ENCODE measurements around the gene CIT.
A peak's percentile ranks its signal among the peaks of the same experiment; 100 is the strongest.

Gene CIT

DNA sequence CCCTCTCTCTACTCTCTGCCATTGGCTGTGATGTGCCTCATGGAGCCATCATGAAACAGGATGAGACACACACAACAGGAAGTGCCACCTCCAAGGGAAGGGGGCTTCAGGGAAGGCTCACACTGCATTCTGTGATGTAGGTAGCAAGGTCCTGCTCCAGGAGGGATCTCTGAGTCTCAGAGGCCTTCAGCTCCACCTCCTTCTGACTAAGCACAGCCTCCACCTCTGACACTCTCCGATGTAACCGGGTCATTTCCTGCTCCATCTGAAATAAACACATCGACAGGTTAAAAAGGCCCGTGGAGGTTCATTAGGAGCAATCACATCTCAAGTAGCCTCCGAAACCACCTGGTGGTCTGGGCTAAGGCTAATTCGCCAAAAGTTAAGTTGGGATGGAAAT is 93.3 kb downstream of the CIT start:
- no peak for DNase-seq (ENCODE audit: low read depth in 1 of 2, low spot score in 1 of 2)
- TF ChIP-seq JUND (IDR thresholded peaks at IDR 0.05; ENCODE audit: low read depth) = no peak
- in situ Hi-C loops (cut with HindIII; ENCODE audit: low pct_unique_long_range_greater_than_20kb, low sequenced_read_pairs) = no loop called here

GRCh38 chr12:119781804-119782203 is 95.3 kb downstream of the CIT start:
- no peak for TF ChIP-seq JUND (IDR thresholded peaks at IDR 0.05; ENCODE audit: low read depth)
- in situ Hi-C loops (cut with HindIII; ENCODE audit: low pct_unique_long_range_greater_than_20kb, low sequenced_read_pairs) = no loop called here

DNA sequence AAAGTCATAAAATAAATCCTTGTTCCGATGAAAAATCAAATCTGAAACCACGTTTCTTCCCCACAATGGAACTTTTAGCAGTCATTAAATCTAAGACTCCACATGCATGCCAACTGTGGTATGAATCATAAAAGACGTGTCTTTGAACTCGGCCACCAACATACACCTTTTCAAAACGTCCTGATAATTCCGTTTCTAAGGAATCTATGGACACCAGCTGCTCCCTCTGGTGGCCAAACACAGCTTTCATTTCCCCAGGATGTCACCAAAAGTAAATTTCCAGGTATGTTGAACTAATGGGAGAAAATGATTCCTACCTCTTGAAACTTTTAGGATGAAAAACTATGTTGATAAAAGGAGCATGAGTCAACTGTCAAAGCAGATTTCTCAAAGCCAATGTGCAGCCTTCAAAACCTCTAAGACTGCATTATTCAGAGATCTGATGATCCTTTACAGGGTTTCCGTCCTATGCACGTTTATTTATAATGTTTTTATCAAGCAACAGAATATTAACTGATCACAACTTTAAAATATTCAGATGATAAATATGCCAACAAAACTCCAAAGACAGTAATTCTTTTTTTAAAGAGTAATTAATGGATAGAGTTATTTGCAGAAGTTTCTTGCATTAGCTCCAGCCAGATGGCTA is 96.2 kb downstream of the CIT start:
- DNase-seq (ENCODE audit: low read depth in 1 of 2, low spot score in 1 of 2) = peak; percentile 62 to 68
- in situ Hi-C loops (cut with HindIII; ENCODE audit: low pct_unique_long_range_greater_than_20kb, low sequenced_read_pairs) = no loop called here

More at GRCh38 chr12:119781804-119782203, 95.3 kb downstream of the CIT start:
- no peak for DNase-seq (ENCODE audit: low read depth in 1 of 2, low spot score in 1 of 2)

DNA sequence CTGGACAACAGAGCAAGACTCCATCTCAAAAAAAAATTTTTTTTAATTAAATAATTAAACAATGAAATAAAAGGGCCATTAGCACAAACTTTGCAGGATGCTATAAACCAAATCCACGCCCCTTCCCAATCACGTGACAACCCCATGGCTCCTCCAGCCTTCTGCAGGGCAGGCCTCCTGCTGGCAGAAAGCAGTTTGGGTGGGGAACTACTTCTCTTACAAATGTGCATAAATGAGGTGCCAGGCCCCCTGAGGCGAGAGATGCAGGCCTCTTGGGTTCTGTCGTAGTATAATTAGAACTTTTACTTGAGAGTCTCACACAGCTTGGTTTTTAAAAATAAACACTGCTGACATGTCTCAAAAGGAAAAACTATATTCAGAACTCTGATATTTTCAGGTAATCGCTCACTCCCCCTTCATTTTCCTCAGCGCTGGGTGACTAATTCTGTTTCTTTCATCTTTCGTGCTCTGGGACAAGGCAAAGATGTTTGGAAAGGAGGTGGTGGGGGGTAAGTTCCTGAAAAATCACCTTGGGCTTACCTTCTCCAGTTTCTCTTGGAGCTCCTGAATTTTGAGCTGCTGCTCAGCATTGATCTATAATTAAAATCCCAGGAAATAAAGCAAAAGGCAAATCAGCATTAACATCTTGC is 101.7 kb downstream of the CIT start:
- in situ Hi-C loops (cut with HindIII; ENCODE audit: low pct_unique_long_range_greater_than_20kb, low sequenced_read_pairs) = no loop called here
- TF ChIP-seq JUND (IDR thresholded peaks at IDR 0.05; ENCODE audit: low read depth) = no peak
- DNase-seq (ENCODE audit: low read depth in 1 of 2, low spot score in 1 of 2) = no peak

More for the DNA sequence above, 96.2 kb downstream of the CIT start:
- no peak for TF ChIP-seq JUND (IDR thresholded peaks at IDR 0.05; ENCODE audit: low read depth)

DNA sequence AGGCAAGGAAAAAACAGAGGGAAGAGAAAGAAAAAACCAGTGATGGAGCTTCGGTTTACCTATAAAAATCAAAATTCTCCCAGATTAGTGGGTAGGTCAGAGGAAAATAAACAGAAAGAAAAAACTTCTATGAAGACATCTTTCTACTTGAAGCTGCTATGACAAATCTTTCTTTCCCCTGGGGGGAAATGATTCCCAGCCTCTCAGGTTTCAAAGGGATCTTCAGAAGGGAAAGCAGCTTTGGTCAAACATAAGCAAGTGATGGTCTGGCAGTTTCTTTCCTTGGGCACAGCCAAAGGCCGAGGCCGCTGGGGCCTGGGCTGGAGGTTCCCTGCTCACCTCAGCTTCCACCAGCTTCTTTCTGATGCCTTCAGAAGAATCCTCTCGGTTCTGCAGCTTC is 104.7 kb downstream of the CIT start:
- DNase-seq (ENCODE audit: low read depth in 1 of 2, low spot score in 1 of 2) = no peak
- no peak for TF ChIP-seq JUND (IDR thresholded peaks at IDR 0.05; ENCODE audit: low read depth)
- in situ Hi-C loops (cut with HindIII; ENCODE audit: low pct_unique_long_range_greater_than_20kb, low sequenced_read_pairs) = no loop called here

GRCh38 chr12:119770146-119770545 is 107.0 kb downstream of the CIT start:
- DNase-seq (ENCODE audit: low read depth in 1 of 2, low spot score in 1 of 2) = no peak

GRCh38 chr12:119762619-119763018 is 114.5 kb downstream of the CIT start:
- in situ Hi-C loops (cut with HindIII; ENCODE audit: low pct_unique_long_range_greater_than_20kb, low sequenced_read_pairs) = no loop called here
- no peak for TF ChIP-seq JUND (IDR thresholded peaks at IDR 0.05; ENCODE audit: low read depth)
- DNase-seq (ENCODE audit: low read depth in 1 of 2, low spot score in 1 of 2) = no peak

More at GRCh38 chr12:119770146-119770545, 107.0 kb downstream of the CIT start:
- no peak for TF ChIP-seq JUND (IDR thresholded peaks at IDR 0.05; ENCODE audit: low read depth)
- in situ Hi-C loops (cut with HindIII; ENCODE audit: low pct_unique_long_range_greater_than_20kb, low sequenced_read_pairs) = no loop called here

DNA sequence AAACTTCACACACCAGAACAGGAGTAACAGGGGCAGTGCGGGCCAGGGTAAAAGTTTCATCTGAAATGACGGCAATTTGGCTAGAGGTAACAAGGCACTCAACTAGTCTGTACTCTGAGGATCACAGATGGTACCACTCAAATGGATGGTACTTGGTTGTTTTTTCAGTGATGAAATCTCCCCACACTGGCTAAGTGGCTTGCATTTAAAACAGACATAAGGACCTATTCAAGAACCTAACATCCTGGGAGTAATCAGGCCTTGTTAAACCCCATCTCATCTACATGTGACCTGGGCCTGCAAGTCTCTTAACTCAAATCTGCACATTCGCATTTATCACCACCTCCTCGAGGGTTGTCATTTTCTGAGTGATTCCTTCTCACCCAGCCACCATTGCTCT is 118.4 kb downstream of the CIT start:
- in situ Hi-C loops (cut with HindIII; ENCODE audit: low pct_unique_long_range_greater_than_20kb, low sequenced_read_pairs) = no loop called here
- no peak for DNase-seq (ENCODE audit: low read depth in 1 of 2, low spot score in 1 of 2)
- no peak for TF ChIP-seq JUND (IDR thresholded peaks at IDR 0.05; ENCODE audit: low read depth)

DNA sequence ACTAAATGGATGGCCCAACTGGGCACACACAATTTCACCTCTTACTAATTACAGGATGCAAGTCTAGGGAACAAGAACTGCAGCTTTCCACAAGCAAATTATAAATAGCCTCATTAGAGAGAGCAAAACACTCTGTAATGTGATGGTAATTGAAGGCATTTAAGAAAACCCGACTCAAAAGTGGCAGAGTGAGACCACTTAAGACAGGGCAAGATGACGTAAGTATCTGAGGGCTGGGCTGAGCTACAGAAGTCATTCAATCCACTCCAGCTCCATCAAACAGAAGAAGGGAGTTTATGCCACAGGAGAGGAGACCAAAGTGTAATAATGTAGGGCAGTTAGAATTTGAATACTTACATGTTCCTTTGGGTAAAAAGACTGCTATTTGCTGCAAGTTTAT is 118.9 kb downstream of the CIT start:
- no peak for DNase-seq (ENCODE audit: low read depth in 1 of 2, low spot score in 1 of 2)
- in situ Hi-C loops (cut with HindIII; ENCODE audit: low pct_unique_long_range_greater_than_20kb, low sequenced_read_pairs) = no loop called here
- no peak for TF ChIP-seq JUND (IDR thresholded peaks at IDR 0.05; ENCODE audit: low read depth)

GRCh38 chr12:119751961-119752360 is 125.2 kb downstream of the CIT start:
- no peak for TF ChIP-seq JUND (IDR thresholded peaks at IDR 0.05; ENCODE audit: low read depth)
- in situ Hi-C loops (cut with HindIII; ENCODE audit: low pct_unique_long_range_greater_than_20kb, low sequenced_read_pairs) = no loop called here

DNA sequence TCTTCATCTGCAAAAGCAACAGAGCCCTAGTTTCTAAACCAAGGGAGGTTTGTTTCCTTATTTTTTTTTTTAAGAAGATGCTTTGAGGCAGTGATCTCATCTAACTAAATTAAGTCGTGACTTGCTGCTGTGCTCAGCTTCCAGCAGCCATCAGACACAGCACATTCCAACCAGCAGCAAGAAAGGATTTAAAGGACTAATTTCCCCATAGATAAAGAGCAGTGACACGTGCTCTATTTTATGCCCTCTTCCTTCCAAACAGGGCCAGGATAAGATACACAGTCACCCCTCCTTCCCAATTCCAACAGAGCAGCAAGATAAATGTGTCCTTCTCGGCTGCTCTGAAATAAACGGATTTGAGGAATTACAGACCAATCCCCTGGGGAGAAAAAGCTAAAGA is 127.5 kb downstream of the CIT start:
- TF ChIP-seq JUND (IDR thresholded peaks at IDR 0.05; ENCODE audit: low read depth) = no peak
- no peak for DNase-seq (ENCODE audit: low read depth in 1 of 2, low spot score in 1 of 2)
- in situ Hi-C loops (cut with HindIII; ENCODE audit: low pct_unique_long_range_greater_than_20kb, low sequenced_read_pairs) = no loop called here

More at GRCh38 chr12:119751961-119752360, 125.2 kb downstream of the CIT start:
- DNase-seq (ENCODE audit: low read depth in 1 of 2, low spot score in 1 of 2) = no peak

DNA sequence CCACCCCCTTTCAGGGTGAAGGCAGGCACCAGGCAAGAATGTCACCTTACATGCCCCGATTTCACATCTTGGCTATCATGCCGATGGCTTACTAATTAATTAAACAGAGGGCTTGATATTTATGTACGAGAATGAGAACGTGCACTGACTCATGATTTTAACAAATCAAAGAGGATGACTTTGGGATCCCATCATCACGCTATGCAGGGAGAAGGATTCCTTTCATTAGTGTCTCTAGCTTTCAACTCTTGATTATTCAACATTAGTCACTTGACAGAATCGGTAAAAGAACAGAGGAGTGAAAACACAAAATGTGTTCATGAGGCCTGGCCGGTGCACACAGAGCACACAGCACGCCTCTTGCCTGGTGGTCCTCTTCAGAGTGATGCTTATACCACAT is 128.6 kb downstream of the CIT start:
- no peak for TF ChIP-seq JUND (IDR thresholded peaks at IDR 0.05; ENCODE audit: low read depth)
- no peak for DNase-seq (ENCODE audit: low read depth in 1 of 2, low spot score in 1 of 2)
- in situ Hi-C loops (cut with HindIII; ENCODE audit: low pct_unique_long_range_greater_than_20kb, low sequenced_read_pairs) = no loop called here

DNA sequence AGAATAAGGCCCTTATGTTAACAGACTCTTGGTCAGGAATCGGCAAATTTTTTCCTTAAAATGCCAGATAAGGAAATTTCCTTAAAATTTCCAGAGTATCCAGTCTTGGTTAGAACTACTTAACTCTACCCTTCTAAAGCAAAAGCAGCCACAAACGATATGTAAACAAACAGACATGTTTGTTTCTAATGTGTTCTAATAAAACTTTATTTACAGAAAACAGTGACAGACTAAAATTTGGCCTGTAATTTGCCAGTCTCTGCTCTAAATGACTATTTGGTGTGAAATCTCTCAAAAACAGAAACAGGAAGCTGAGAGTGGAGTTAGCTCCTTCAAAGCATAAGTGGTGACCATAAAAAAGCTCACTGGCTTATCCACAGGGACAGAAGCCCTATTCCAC is 131.0 kb downstream of the CIT start:
- no peak for DNase-seq (ENCODE audit: low read depth in 1 of 2, low spot score in 1 of 2)
- in situ Hi-C loops (cut with HindIII; ENCODE audit: low pct_unique_long_range_greater_than_20kb, low sequenced_read_pairs) = no loop called here
- TF ChIP-seq JUND (IDR thresholded peaks at IDR 0.05; ENCODE audit: low read depth) = no peak
